ENCODE measurements around the gene CCDC184. TPM values are rescaled to one million over a fixed set of nuclear protein-coding genes. Genes with fewer than 3 reads are reported as not detected.

Gene CCDC184
- total RNA-seq, 3 donors from 2014 or later (not counting 1 experiment from before 2014, with no cell fraction given), result 3.0 to 6.2 (median 4.2) TPM

Other genes with a start within 250 kb of the CCDC184 start
- gene TMEM106C, start 220.0 kb upstream of the CCDC184 start, total RNA-seq, result 10 to 100 TPM; 19.1 to 26.2 (median 22.5) TPM
- gene COL2A1, start 179.2 kb upstream of the CCDC184 start, total RNA-seq, result not detected
- gene SENP1, start 77.6 kb upstream of the CCDC184 start, total RNA-seq, result 10 to 100 TPM; 35.6 to 39.6 (median 36.8) TPM
- gene PFKM, start 64.3 kb upstream of the CCDC184 start, total RNA-seq, result 10 to 100 TPM in 1 of 3 donors, 1 to 10 TPM in 2; 6.2 to 13.5 (median 6.4) TPM
- 10 to 100 TPM; 62.9 to 73.8 (median 71.3) TPM for gene ASB8, start 26.1 kb upstream of the CCDC184 start, total RNA-seq
- not detected for gene OR10AD1, start 19.6 kb downstream of the CCDC184 start, total RNA-seq
- 10 to 100 TPM; 44.0 to 51.4 (median 48.8) TPM for gene ZNF641, start 167.3 kb downstream of the CCDC184 start, total RNA-seq

Data from natural killer cell (primary cell).